Trophoblast cell (in vitro differentiated cells and primary cell): ENCODE data around the gene MAD2L2.
A peak's percentile ranks its signal among the peaks of the same experiment; 100 is the strongest.

ENCODE experiments used
- DNase-seq, 2 donors: peaks; one replicate each; pipeline ENCODE4 v3.0.0-alpha.2; 2016
- H2AFZ ChIP-seq: 2 replicates; pipeline ENCODE4 v1.6.1; 2013; ENCODE audit warnings: low read length, moderate library complexity, mild to moderate bottlenecking; ENCODE audit not compliant: insufficient read depth, poor library complexity
- H2AK5ac ChIP-seq: 2 replicates; pipeline ENCODE4 v1.6.1; 2013; ENCODE audit warnings: mild to moderate bottlenecking, low read length
- H2BK120ac ChIP-seq: 2 replicates; pipeline ENCODE4 v1.6.1; 2013; ENCODE audit warnings: low read length, mild to moderate bottlenecking, moderate library complexity; ENCODE audit not compliant: insufficient read depth, poor library complexity
- H2BK12ac ChIP-seq: 2 replicates; pipeline ENCODE4 v1.6.1; 2013; ENCODE audit warnings: mild to moderate bottlenecking, low read length, moderate library complexity
- H2BK5ac ChIP-seq: 2 replicates; pipeline ENCODE4 v1.6.1; 2013; ENCODE audit warnings: low read length, low read depth, moderate library complexity, mild to moderate bottlenecking; ENCODE audit not compliant: poor library complexity
- H3K14ac ChIP-seq: 2 replicates; pipeline ENCODE4 v1.6.1; 2013; ENCODE audit warnings: mild to moderate bottlenecking, low read length
- H3K18ac ChIP-seq: 2 replicates; pipeline ENCODE4 v1.6.1; 2013; ENCODE audit warnings: mild to moderate bottlenecking, low read length
- H3K23ac ChIP-seq: 2 replicates; pipeline ENCODE4 v1.6.1; 2013; ENCODE audit warnings: low read length
- H3K27ac ChIP-seq: 2 replicates; pipeline ENCODE4 v1.5.1; 2013; ENCODE audit warnings: low read depth, mild to moderate bottlenecking, inconsistent platforms, low read length, moderate library complexity
- H3K27me3 ChIP-seq: 2 replicates; pipeline ENCODE4 v1.6.1; 2013; ENCODE audit warnings: inconsistent platforms, mild to moderate bottlenecking, low read length, moderate library complexity; ENCODE audit not compliant: insufficient read depth
- H3K36me3 ChIP-seq, 2 experiments: 1 replicate in 1 of 2; 2 replicates in 1 of 2; pipeline ENCODE4 v1.6.1; 2013; ENCODE audit warnings: low read length in 2 of 2, mild to moderate bottlenecking in 2 of 2, moderate library complexity in 1 of 2; ENCODE audit not compliant: insufficient read depth in 2 of 2, control insufficient read depth in 1 of 2
- H3K4ac ChIP-seq: 2 replicates; pipeline ENCODE4 v1.6.1; 2013; ENCODE audit warnings: low read depth, mild to moderate bottlenecking, low read length, moderate library complexity
- H3K4me1 ChIP-seq, 2 experiments: 1 replicate in 1 of 2; 2 replicates in 1 of 2; pipeline ENCODE4 v1.6.1; 2013; ENCODE audit warnings: low read length in 2 of 2, mild to moderate bottlenecking in 2 of 2, moderate library complexity in 1 of 2; ENCODE audit not compliant: insufficient read depth in 2 of 2, control insufficient read depth in 1 of 2
- H3K4me2 ChIP-seq: 2 replicates; pipeline ENCODE4 v1.6.1; 2013; ENCODE audit warnings: inconsistent platforms, mild to moderate bottlenecking, low read length, moderate library complexity
- H3K4me3 ChIP-seq: 2 replicates; pipeline ENCODE4 v1.5.1; 2013; ENCODE audit warnings: mild to moderate bottlenecking, low read depth, low read length, inconsistent platforms
- H3K79me1 ChIP-seq: one replicate; pipeline ENCODE4 v1.6.1; 2013; ENCODE audit warnings: low read length
- H3K79me2 ChIP-seq: 2 replicates; pipeline ENCODE4 v1.6.1; 2013; ENCODE audit warnings: low read length, mild to moderate bottlenecking; ENCODE audit not compliant: control insufficient read depth, insufficient read depth, poor library complexity
- H3K9ac ChIP-seq: 2 replicates; pipeline ENCODE4 v1.6.1; 2013; ENCODE audit warnings: mild to moderate bottlenecking, low read length
- H3K9me3 ChIP-seq: 2 replicates; pipeline ENCODE4 v1.6.1; 2013; ENCODE audit warnings: low read depth, mild to moderate bottlenecking, control low read depth, inconsistent platforms, low read length; ENCODE audit not compliant: insufficient read depth
- H4K12ac ChIP-seq: 2 replicates; pipeline ENCODE4 v1.6.1; 2013; ENCODE audit warnings: low read depth, mild to moderate bottlenecking, low read length, moderate library complexity
- H4K8ac ChIP-seq: 2 replicates; pipeline ENCODE4 v1.6.1; 2013; ENCODE audit warnings: low read depth, mild to moderate bottlenecking, low read length, moderate library complexity
- H4K91ac ChIP-seq: one replicate; pipeline ENCODE4 v1.6.1; 2013; ENCODE audit warnings: low read depth, mild to moderate bottlenecking, low read length, moderate library complexity
- WGBS: extraction: QIAGEN DNeasy Blood & Tissue Kit; methylation state at CpG from one replicate; pipeline ENCODE4 v1.1.7; 2013; ENCODE audit warnings: missing lambda C conversion rate; ENCODE audit not compliant: insufficient read length, insufficient coverage; ENCODE audit errors: extremely low coverage; 5-methylcytosine and 5-hydroxymethylcytosine counted together

Gene MAD2L2

DNA sequence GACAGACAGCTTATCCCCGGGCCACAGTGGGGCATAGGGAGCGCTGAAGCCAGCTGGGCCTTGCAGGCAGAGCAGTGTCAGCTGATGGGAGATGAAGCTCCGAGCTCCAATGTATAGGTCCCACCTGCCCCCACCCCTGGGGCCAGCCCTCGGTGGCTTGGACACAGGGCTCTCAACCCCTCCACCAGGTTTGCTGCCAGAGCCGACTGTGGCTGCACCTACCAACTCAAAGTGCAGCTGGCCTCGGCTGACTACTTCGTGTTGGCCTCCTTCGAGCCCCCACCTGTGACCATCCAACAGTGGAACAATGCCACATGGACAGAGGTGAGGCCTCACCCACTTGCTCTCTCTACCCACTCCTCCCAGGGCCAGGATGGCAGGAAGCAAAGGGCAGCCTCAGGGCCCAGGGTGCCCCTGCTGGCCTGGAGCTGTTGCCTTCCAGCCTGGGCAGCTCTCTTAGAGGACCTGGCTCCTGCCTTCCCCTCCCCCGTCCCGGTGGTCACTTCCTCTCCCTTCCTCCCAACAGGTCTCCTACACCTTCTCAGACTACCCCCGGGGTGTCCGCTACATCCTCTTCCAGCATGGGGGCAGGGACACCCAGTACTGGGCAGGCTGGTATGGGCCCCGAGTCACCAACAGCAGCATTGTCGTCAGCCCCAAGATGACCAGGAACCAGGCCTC is 7.7 kb downstream of the MAD2L2 start:
- Histone ChIP-seq H4K91ac (no peak overlapping the region), H3K4ac (no peak overlapping the region), H3K4me3 (no peak overlapping the region), H3K9me3 (no peaks in the 10 kb centered on the region), H2BK5ac (no peak overlapping the region), H3K14ac (no peak overlapping the region), H3K36me3 (peaks cover 39 to 46% of the 10 kb centered on the region in 2 experiments), H2AK5ac (no peak overlapping the region), H4K8ac (no peak overlapping the region), H3K27me3 (no peaks in the 10 kb centered on the region), H3K23ac (no peak overlapping the region), H3K79me2 (no peaks in the 10 kb centered on the region), H3K4me1 (peaks cover 10 to 18% of the 10 kb centered on the region in 2 experiments), H3K4me2 (no peak overlapping the region), H3K27ac (no peak overlapping the region), H4K12ac (no peak overlapping the region), H2AFZ (no peak overlapping the region), H2BK120ac (no peak overlapping the region), H3K79me1 (no peaks in the 10 kb centered on the region), H2BK12ac (no peak overlapping the region), H3K18ac (no peak overlapping the region), H3K9ac (no peak overlapping the region)
- no peak for DNase-seq
- WGBS, result no CpG with 5 or more reads among the region's 14 CpGs

DNA sequence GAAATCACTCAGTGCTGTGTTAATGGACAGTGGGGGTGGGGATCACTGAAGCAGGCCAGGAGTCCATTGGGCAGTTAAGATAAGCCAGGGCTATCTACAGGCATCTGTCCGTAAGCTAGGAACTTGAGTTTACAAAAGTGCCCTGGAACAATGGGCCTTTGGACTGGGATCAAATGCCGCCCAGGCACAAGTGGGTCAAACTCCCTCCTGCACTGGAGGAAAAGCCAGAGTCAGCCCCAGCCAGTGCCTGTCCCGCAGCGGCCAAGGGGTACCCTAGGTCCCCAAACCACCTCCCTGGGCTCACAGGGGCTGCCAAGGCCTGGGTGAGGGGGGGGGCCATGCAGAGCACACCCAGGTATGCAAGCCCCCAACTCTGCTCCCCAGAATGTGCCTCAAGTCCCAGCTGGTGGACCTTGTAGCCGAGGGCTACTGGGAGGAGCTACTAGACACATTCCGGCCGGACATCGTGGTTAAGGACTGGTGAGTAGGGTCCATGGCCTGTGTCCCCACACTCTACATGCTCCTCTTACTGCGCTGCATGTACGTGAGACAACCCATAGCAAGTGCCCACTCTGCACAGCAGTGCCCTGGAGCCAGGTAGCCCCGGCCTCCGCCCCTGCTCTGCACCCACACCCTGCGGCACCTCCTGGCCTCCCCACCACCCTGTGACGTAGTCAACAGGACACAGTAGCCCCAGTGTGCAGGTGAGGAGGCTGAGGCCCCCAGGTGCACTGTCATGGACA is 9.2 kb downstream of the MAD2L2 start:
- H2BK120ac ChIP-seq, result no peak overlapping the region
- H4K12ac ChIP-seq, result no peak overlapping the region
- H3K27me3 ChIP-seq, result no peaks in the 10 kb centered on the region
- H3K27ac ChIP-seq, result no peak overlapping the region
- H3K4ac ChIP-seq, result no peak overlapping the region
- no peaks in the 10 kb centered on the region for H3K9me3 ChIP-seq
- H3K4me3 ChIP-seq, result no peak overlapping the region
- no peak overlapping the region for H3K23ac ChIP-seq
- H2AK5ac ChIP-seq, result no peak overlapping the region
- H2BK5ac ChIP-seq, result no peak overlapping the region
- H4K8ac ChIP-seq, result no peak overlapping the region
- H4K91ac ChIP-seq, result no peak overlapping the region
- H3K18ac ChIP-seq, result no peak overlapping the region
- H3K36me3 ChIP-seq, result peaks cover 36 to 38% of the 10 kb centered on the region in 2 experiments
- no peak overlapping the region for H3K4me2 ChIP-seq
- no peaks in the 10 kb centered on the region for H3K79me1 ChIP-seq
- no peak for DNase-seq
- no peak overlapping the region for H2BK12ac ChIP-seq
- no peak overlapping the region for H3K14ac ChIP-seq
- H2AFZ ChIP-seq, result no peak overlapping the region
- peaks cover 9 to 15% of the 10 kb centered on the region in 2 experiments for H3K4me1 ChIP-seq
- WGBS, result no CpG with 5 or more reads among the region's 14 CpGs
- H3K9ac ChIP-seq, result no peak overlapping the region
- no peaks in the 10 kb centered on the region for H3K79me2 ChIP-seq

DNA sequence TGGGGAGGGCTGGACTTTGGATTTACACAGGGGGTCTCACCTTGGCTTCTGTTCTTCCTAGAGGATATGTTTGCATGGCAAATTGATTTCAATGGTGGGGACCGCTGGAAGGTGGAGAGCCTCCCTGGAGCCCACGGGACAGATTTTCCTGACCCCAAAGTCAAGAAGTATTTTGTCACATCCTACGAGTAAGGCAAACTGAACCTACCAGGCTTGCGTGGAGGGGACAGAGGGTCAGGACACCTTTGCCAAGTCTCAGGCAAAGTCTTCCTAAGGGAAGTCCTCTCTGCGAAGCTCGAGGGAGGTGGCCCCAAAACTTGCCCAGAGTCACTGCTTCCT is 9.8 kb downstream of the MAD2L2 start:
- H2AK5ac ChIP-seq, result no peak overlapping the region
- H4K12ac ChIP-seq, result no peak overlapping the region
- no peaks in the 10 kb centered on the region for H3K79me2 ChIP-seq
- no peaks in the 10 kb centered on the region for H3K27me3 ChIP-seq
- no peak overlapping the region for H2BK5ac ChIP-seq
- no peak overlapping the region for H3K23ac ChIP-seq
- peaks cover 5 to 10% of the 10 kb centered on the region in 2 experiments for H3K4me1 ChIP-seq
- H3K18ac ChIP-seq, result no peak overlapping the region
- peaks cover 32 to 33% of the 10 kb centered on the region in 2 experiments for H3K36me3 ChIP-seq
- H3K9me3 ChIP-seq, result no peaks in the 10 kb centered on the region
- DNase-seq, result no peak
- no peak overlapping the region for H3K4me2 ChIP-seq
- H3K4me3 ChIP-seq, result no peak overlapping the region
- H3K14ac ChIP-seq, result no peak overlapping the region
- H3K79me1 ChIP-seq, result no peaks in the 10 kb centered on the region
- H4K91ac ChIP-seq, result no peak overlapping the region
- H3K4ac ChIP-seq, result no peak overlapping the region
- no peak overlapping the region for H2BK120ac ChIP-seq
- H2AFZ ChIP-seq, result no peak overlapping the region
- no CpG with 5 or more reads among the region's 6 CpGs for WGBS
- no peak overlapping the region for H4K8ac ChIP-seq
- H2BK12ac ChIP-seq, result no peak overlapping the region
- no peak overlapping the region for H3K27ac ChIP-seq
- H3K9ac ChIP-seq, result no peak overlapping the region

DNA sequence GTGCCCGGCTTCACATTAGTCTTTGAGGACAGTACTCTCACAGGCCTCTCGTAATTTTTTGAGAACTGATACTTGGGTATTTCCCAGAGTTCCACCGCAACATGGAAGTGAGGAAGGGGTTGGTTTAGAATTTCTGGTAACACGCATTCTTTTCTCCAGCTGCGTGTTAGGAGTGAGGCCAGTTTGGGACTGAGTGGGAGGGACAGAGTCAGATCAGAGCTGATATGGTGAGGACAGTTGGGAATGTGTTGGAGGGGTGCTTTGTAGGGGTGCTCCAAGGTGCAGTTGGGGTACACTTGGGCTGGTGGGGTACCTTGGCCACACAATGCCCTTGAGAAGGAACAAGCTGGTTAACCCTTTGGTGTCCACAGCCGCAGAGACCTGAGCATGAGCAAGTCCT is 10.2 kb downstream of the MAD2L2 start:
- H4K8ac ChIP-seq, result no peak overlapping the region
- no peak overlapping the region for H2AK5ac ChIP-seq
- H3K27me3 ChIP-seq, result no peaks in the 10 kb centered on the region
- DNase-seq, result no peak
- peak overlapping the region; percentile 27 for H3K9ac ChIP-seq
- H3K14ac ChIP-seq, result no peak overlapping the region
- H3K79me1 ChIP-seq, result no peaks in the 10 kb centered on the region
- peaks cover 1 to 7% of the 10 kb centered on the region in 2 experiments for H3K4me1 ChIP-seq
- H4K12ac ChIP-seq, result no peak overlapping the region
- H2AFZ ChIP-seq, result no peak overlapping the region
- no peak overlapping the region for H2BK120ac ChIP-seq
- no peak overlapping the region for H3K23ac ChIP-seq
- peaks cover 28 to 30% of the 10 kb centered on the region in 2 experiments for H3K36me3 ChIP-seq
- H3K4me3 ChIP-seq, result no peak overlapping the region
- no peak overlapping the region for H2BK12ac ChIP-seq
- H3K9me3 ChIP-seq, result no peaks in the 10 kb centered on the region
- H3K4ac ChIP-seq, result no peak overlapping the region
- no peak overlapping the region for H3K27ac ChIP-seq
- no CpG with 5 or more reads among the region's 6 CpGs for whole genome bisulfite sequencing
- H3K4me2 ChIP-seq, result no peak overlapping the region
- no peak overlapping the region for H2BK5ac ChIP-seq
- H3K79me2 ChIP-seq, result no peaks in the 10 kb centered on the region
- no peak overlapping the region for H4K91ac ChIP-seq
- no peak overlapping the region for H3K18ac ChIP-seq
